ENCODE results near the gene RPRD1B.

Gene RPRD1B

DNA sequence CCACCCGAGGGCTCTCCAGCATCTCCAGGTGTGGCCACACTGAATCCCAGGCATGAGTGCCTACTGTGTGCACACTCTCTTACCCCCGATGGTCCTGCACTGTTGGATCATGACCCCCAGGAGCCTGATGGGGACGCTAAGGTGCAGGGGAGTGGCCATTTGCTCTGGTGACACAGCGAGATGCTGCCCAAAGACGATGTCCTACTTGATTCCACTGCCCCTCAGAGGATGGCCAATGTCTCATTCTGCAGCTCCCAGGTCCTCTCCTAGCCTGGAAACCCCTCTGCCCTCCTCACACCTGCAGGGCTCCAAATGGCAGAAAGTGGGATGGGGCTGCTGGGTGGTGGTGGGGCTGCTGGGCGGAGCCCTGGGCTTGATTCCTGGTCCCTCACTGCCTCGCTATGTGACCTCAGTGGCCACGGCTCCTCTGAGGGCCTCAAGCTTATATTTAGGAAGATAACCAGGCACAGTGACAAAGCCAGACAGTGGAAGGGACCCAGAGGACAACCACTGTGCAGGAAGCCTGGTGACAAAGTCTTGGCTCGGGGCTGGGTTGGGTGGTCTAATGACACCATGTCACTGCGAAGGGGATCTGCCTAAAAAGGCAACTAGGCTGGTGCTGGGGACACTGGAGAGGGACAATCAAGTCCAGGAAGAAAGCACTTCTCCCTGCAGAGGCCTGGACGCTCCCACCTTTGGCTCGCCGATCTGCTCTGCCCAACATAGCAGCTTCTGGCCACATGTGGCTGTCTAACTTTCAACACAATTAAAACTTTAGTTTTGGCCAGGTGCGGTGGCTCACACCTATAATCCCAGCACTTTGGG is 103.1 kb downstream of the RPRD1B start:
- no peak overlapping the region for H3K4me3 ChIP-seq (replicated peaks; ENCODE audit: low read depth, low read length)
- H3K36me3 ChIP-seq (ENCODE audit: control insufficient read depth, insufficient read depth, low read length), result no peaks in the 10 kb centered on the region
- TF ChIP-seq, protein P1, sequence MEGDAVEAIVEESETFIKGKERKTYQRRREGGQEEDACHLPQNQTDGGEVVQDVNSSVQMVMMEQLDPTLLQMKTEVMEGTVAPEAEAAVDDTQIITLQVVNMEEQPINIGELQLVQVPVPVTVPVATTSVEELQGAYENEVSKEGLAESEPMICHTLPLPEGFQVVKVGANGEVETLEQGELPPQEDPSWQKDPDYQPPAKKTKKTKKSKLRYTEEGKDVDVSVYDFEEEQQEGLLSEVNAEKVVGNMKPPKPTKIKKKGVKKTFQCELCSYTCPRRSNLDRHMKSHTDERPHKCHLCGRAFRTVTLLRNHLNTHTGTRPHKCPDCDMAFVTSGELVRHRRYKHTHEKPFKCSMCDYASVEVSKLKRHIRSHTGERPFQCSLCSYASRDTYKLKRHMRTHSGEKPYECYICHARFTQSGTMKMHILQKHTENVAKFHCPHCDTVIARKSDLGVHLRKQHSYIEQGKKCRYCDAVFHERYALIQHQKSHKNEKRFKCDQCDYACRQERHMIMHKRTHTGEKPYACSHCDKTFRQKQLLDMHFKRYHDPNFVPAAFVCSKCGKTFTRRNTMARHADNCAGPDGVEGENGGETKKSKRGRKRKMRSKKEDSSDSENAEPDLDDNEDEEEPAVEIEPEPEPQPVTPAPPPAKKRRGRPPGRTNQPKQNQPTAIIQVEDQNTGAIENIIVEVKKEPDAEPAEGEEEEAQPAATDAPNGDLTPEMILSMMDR (IDR thresholded peaks at IDR 0.05; ENCODE audit: insufficient read depth, low read length, poor library complexity, severe bottlenecking), result no peak
- H3K27me3 ChIP-seq (replicated peaks; ENCODE audit: control insufficient read depth, insufficient read depth, low read length), result no peaks in the 10 kb centered on the region
- DNase-seq (ENCODE audit: extremely low read depth, insufficient read length), result no peak

DNA sequence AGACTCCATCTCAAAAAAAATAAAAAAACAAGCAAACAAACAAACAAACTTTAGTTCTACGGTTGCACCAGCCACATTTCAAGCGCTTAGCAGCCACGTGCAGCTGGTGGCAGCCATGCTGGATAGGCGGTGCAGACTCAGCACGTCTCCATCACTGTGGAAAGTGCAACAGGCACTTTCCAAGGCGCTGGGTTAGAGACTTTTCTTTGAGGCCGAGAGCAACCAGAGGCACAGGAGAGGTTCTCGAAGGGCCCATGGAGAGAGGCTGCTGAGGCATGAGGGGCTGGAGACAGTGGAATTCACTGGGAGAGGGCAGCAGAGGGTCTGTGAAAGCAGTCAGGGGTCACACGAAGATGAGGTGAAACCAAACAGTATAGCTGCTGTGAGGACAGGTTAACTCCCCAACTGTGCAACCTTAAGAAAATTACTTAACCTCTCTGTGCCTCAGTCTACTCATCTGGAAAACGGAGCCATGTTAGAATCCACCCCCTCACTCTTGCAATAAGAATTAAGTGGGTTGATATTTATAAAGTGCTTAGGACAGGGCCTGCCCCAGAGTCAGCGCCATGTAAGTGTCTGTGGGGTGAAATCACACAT is 104.0 kb downstream of the RPRD1B start:
- no peak for DNase-seq (ENCODE audit: extremely low read depth, insufficient read length)
- Histone ChIP-seq H3K4me3 (replicated peaks; ENCODE audit: low read depth, low read length) (no peak overlapping the region), H3K36me3 (ENCODE audit: control insufficient read depth, insufficient read depth, low read length) (no peaks in the 10 kb centered on the region), H3K27me3 (replicated peaks; ENCODE audit: control insufficient read depth, insufficient read depth, low read length) (no peaks in the 10 kb centered on the region)
- TF ChIP-seq, protein P1 (IDR thresholded peaks at IDR 0.05; ENCODE audit: insufficient read depth, low read length, poor library complexity, severe bottlenecking), result no peak

DNA sequence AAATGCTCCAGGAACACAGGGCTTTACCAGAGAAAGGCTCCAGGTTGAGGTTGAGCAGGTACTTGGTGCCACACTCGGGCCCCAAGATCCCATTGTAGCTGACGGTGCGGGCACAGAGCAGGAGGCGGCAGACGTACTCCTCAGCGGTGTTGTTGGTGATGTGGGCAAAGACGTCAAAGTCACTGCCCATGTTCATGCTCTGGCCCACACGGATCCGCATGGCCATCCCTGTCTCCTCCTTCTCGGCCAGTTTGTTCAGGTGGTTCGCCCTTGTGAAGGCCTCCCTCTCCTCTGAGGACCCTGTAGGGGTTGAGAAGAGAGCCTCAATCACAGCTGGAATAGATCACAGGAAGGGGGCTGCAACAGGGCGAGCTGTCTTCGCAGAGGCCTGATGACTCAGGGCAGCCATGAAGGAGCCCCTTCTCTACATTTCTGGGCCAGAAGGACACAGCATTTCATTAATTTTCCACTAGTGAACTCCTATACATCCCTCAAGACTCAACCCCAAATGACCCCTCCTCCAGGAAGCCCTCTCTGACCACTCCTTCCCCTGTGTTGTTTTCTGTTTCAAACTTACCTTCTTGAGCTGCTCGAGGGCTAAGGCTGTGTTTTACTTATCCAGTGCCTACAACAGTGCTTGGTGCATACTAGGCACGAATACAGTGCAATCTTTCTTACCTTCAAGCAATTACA is 104.7 kb downstream of the RPRD1B start:
- Histone ChIP-seq H3K36me3 (ENCODE audit: control insufficient read depth, insufficient read depth, low read length) (no peaks in the 10 kb centered on the region), H3K4me3 (replicated peaks; ENCODE audit: low read depth, low read length) (no peak overlapping the region), H3K27me3 (replicated peaks; ENCODE audit: control insufficient read depth, insufficient read depth, low read length) (no peaks in the 10 kb centered on the region)
- TF ChIP-seq, protein P1 (IDR thresholded peaks at IDR 0.05; ENCODE audit: insufficient read depth, low read length, poor library complexity, severe bottlenecking), result no peak
- no peak for DNase-seq (ENCODE audit: extremely low read depth, insufficient read length)

DNA sequence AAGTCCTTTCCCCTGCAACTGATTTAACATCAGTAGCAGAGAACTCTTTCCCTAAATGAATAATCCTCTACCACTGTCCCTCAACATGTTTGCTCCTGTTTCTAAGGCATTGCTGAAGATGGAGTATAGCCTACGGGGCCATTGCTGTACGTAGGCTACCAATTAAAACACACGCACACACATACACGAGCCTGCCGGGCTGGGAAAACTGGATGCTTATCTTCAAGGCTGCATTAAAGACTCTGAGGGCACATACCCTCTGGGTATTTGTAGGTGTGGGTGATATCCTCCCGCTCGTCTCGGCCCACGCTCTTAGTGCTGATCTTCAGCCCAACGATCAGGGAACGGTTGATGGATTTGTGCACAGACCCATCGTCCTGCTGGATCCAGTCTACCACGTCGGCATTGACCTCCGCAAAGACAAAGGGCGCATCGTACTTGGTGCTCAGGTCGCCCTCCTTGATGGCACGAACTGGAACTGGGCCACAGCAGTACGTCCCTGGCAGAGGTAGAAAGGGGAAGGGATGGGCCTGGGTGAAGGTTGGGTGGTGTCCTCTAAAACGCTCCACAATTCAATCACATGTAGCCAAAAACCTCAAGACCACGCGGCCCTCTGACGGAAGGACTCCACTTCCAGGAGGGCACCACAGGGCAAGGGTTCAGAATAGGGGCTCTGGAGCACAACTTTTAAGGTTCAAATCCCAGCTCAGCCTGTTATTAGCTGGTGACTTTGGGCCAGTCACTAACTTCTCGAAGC is 105.8 kb downstream of the RPRD1B start:
- Histone ChIP-seq H3K27me3 (replicated peaks; ENCODE audit: control insufficient read depth, insufficient read depth, low read length) (no peaks in the 10 kb centered on the region), H3K36me3 (ENCODE audit: control insufficient read depth, insufficient read depth, low read length) (no peaks in the 10 kb centered on the region), H3K4me3 (replicated peaks; ENCODE audit: low read depth, low read length) (no peak overlapping the region)
- no peak for DNase-seq (ENCODE audit: extremely low read depth, insufficient read length)
- TF ChIP-seq, protein P1 (IDR thresholded peaks at IDR 0.05; ENCODE audit: insufficient read depth, low read length, poor library complexity, severe bottlenecking), result no peak

DNA sequence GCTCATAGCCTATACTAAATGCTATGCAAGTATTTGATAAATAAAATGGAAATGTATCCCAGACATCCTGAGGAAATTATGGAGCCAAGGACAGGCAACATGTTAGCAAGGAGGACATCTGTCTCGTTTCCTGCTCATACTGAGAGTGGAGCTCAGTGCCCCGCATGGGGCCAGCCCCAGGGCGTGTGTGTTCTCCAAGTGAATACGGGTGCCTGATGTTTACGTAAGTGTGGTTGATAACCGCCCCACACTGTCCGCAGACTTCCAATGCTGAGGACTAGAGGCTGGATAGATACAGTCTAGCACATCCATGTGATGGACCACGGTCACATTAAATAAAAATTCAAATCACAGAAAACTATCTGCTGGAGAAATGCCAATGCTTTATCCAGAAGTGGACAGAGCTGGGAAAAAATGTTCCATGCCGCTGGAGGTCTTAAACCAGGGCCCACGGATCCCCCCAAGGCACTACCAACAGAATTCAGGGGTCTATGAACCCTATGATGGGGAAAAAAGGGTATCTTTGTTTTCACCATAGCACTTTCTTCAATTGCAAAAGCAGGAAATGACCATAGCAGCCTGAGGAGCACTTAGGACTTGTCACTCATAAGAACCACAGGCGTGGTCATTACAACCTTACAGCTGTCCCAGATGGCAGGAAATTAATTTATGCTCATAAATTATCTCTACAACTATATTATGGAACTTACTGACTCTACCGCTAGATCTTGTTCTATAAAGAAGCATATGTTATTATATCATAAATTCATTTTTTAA is 106.6 kb downstream of the RPRD1B start:
- no peak overlapping the region for H3K4me3 ChIP-seq (replicated peaks; ENCODE audit: low read depth, low read length)
- DNase-seq (ENCODE audit: extremely low read depth, insufficient read length), result no peak
- TF ChIP-seq, protein P1 (IDR thresholded peaks at IDR 0.05; ENCODE audit: insufficient read depth, low read length, poor library complexity, severe bottlenecking), result no peak
- no peaks in the 10 kb centered on the region for H3K27me3 ChIP-seq (replicated peaks; ENCODE audit: control insufficient read depth, insufficient read depth, low read length)
- H3K36me3 ChIP-seq (ENCODE audit: control insufficient read depth, insufficient read depth, low read length), result no peaks in the 10 kb centered on the region

All from GM06990 (cell line).